ENCODE measurements around the gene KIT.

KIT gene

DNA sequence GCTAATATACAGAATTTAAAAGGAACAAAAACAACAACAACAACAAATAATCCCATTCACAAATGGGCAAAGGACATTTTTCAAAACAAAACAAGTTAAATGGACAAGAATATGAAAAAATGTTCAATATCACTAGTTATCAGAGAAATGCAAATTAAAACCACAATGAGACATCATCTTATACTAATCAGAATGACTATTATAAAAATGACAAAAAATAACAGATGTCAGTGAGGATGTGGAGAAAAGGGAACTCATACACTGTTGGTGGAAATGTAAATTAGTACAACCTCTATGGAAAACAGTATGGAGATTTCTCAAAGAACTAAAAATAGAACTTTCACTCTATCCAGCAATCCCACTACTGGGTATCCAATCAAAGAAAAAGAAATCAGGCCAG is 92.6 kb downstream of the KIT start:
- no peak for DNase-seq

DNA sequence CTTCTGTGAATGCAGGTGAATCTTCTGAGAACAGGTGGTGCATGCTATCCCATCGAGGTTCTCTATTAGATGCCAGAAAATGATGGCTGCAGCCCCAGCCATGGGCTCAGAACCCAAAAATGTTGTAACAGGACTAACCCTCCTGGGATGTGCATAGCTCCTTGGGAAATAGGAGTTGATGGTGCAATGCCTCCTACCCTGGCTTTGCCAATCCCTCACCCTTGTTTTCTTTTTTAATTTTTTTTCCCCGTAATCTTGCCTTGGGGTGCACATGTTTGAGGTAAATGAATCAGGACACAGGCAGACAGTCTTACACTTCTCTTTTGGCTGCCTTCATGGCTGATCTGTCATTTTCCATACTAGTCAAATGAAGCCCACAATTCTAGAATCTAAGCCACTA is 96.6 kb downstream of the KIT start:
- no peak for DNase-seq

DNA sequence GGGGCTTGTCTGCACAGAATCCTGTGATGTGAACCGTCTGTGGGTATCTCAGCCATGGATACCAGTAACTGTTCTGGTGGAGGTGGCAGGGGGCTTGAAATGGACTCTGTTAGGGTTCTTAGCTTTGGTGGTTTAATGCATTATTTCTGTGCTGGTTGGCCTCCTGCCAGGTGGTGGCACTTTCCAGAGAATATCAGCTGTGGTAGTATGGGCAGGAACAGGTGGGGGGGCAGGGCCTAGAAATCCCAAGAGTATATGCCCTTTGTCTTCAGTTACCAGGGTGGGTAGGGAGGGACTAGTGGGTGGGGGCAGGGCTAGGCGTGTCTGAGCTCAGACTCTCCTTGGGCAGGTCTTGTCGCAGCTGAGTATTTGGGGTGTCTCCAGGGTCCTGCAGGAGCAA is 106.7 kb downstream of the KIT start:
- DNase-seq = no peak

DNA sequence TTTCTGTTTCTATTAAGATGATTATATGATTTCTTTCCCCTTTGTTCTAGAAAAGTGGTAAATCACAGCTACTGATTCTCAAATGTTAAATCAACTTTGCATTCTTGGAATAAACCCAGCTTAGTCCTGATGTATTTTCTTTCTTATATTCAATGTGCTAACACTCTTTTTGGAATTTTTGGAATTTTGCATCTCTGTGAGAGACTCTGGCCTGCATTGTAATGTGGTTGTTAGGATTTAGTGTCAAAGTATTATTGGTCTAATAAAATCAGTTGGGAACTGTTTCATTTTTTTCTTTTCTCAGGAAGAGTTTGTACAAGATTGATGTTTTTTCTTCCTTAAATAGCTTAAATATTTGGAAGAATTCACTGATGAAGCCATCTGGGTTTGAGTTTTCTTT is 109.6 kb downstream of the KIT start:
- no peak for DNase-seq

DNA sequence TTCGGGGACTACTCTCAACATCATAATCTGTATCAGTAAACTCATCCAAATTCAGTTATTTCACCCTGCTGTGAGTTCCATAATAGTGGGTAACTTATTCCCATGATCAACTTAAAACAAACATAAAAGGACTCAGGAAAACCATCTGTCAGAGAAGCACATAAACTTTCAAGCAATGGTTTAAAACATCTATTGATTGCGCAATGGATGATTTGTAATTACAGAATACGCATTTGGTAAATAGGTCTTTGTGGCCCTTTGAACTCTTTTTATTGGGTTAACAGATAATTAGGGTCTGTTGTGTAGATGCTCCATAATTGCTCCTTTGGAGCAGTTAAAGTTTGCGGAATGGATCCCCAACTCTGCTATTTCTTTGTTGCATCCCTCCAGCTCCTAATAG is 115.3 kb downstream of the KIT start:
- DNase-seq = no peak

DNA sequence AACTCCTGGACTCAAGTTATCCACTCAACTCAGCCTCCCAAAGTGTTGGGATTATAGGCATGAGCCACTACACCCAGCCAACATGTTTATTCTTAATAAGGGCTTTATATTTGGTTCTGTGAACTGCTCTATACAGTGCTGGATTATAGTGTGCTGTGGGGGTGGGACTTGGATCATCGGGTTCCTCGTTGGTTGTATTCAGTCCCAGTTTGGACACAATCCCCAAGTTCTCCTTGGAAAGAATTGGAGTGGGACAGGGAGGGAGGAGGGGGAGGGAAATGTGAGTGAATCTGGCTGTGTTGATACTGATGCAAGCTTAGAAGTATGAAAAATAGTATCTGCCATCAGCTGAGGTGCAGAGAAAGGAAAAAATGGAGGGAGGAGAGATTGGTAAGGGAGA is 121.3 kb downstream of the KIT start:
- no peak for DNase-seq

DNA sequence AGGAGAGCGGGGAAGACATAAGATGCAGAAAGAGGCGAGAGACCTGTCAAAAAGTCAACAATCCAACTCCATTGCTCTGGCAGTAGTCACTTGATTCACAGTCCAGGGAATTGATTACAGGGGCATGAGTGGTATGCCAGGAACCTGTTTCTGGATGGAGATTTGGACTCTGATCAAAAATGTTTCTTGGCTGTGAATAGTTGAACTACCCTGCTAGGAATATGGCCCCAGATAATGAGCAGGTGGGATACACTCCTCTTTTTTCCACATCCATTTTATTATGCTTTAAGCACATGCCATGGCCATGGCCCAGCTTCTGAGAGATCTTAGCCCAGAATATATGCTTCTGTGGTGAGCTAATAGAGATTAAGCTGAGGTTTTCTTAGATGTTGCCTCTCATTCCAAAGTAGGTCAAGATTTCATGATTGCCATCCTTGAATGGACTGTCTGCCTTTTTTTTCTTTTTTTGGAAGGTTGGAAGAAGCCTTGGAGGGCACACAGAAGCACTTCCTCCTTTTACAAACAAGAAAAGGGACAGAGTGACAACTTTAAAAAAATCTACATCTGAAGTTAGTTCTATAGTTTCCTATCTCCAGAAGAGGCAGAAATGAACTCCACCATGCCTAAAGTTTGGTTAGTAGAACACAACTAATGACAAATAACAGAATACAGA is 121.9 kb downstream of the KIT start:
- no peak for DNase-seq

DNA sequence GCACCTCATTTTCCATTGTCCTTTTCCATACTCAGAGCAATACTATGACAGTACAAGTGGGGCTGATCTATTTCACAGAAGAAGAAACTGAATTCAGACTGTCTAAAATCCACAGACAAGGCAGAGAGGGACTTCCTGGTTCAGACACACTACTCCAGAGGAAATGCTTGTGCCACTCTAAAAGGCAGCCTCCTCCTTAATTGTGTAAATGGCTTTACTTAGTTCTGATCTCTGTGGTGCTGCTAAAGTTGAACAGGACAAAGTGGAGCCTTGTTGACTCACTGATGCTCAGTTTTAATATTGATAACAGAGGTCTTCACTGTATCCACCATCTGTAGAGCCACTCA is 122.4 kb downstream of the KIT start:
- no peak for DNase-seq

DNA sequence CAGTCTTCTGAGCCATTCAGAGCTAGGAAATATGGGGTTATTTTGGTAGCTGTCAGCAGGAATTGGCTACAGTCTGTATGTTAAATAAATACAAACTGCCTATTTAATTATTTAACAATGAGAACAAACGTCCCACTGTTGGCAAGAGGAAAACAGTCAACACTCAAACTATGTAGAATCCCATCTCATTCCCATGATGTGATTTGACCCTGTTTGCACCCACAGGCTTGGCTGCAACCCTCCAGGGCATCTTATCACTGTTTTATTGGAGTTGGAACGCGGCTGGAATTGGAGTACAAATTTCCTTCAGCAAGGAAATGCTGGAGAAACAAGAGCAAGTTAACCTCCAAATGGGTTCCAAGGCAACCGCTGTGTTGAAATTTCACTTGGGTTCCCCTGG is 124.0 kb downstream of the KIT start:
- DNase-seq = no peak

DNA sequence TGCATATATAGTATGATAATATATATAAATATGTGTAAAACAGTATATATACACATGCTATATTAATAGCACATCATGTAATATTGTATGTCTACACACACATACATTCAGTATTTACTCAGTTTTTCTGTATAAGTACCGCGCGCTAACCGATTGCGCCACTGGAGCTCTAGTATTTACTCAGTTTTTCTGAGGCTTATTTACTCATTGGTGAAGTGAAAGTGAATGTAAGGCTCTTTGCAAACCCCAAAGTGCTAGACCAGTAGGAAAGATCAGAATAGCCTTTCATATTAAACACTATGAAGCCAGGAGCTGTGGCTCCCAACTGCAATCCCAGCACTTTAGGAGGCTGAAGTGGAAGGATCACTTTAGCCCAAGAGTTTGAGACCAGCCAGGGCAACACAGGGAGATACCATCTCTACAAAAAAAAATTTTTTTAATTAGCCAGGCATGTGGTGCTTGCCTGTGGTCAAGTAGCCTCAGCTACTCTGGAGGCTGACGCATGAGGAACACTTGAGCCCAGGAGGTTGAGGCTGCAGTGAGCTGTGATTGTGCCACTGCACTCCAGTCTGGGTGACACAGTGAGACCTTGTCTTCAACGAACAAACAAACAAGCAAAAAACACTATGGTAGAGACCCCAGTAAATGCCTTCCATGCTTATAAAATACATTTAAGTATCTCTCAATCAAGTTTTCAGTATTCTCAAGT is 125.8 kb downstream of the KIT start:
- no peak for DNase-seq

DNA sequence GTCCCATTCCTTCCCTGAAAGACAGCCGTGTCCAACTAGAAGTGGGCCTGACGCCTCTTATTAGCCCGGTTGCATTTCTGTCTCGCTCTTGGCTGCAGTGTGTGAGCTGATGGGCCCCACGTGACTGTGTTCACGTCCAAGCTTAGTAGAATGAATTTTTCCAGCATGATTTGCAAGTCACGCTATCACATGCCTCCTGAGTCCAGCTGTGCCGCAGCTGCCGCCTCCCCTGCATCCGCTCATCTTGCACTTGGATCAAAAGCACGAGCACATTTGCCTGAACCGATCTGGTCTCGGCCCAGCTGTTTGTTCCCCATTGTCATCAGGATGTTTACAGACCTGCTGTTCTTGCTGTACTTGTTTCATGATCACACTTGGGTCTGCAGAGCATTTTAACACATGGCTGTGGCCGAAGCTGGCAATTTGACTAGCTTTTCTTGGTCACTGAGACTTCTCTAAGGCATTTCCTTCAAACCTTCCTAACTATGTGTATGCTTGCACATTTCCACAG is 126.5 kb downstream of the KIT start:
- DNase-seq = no peak

Data from activated CD4-positive, alpha-beta T cell treated with anti-CD3 and anti-CD28 coated beads, Interleukin-2, amount 50 U/mL, for 16 hours (primary cell).